Stimulated activated effector memory CD8-positive, alpha-beta T cell treated with anti-CD3 and anti-CD28 coated beads, Interleukin-12 subunit alpha, Interleukin-12 subunit beta, amount 100 ng/mL, for 72 hours (primary cell): ENCODE results near the gene TOX2.

ENCODE experiments used
- ATAC-seq: fragments of 150-1000 bp; cut with Tn5 transposase; 2 replicates; pipeline ENCODE4 v1.10.0; 2021
- DNase-seq, 2 donors: peaks; one replicate each; pipeline ENCODE4 v3.0.0; 2021 to 2022; ENCODE audit warnings: low spot score in 2 of 2
- H3K27ac Mint-ChIP-seq: one replicate; pipeline ENCODE4 v1.8.0; 2022; ENCODE audit warnings: mild to moderate bottlenecking, mixed read lengths
- H3K36me3 Mint-ChIP-seq: one replicate; pipeline ENCODE4 v1.8.0; 2022; ENCODE audit warnings: mild to moderate bottlenecking, mixed read lengths
- H3K4me1 Mint-ChIP-seq: one replicate; pipeline ENCODE4 v1.8.0; 2022; ENCODE audit warnings: mixed read lengths
- H3K4me3 Mint-ChIP-seq: one replicate; pipeline ENCODE4 v1.8.0; 2022; ENCODE audit warnings: mild to moderate bottlenecking, mixed read lengths
- H3K9me3 Mint-ChIP-seq: one replicate; pipeline ENCODE4 v1.8.0; 2022; ENCODE audit warnings: mixed read lengths

The TOX2 gene

DNA sequence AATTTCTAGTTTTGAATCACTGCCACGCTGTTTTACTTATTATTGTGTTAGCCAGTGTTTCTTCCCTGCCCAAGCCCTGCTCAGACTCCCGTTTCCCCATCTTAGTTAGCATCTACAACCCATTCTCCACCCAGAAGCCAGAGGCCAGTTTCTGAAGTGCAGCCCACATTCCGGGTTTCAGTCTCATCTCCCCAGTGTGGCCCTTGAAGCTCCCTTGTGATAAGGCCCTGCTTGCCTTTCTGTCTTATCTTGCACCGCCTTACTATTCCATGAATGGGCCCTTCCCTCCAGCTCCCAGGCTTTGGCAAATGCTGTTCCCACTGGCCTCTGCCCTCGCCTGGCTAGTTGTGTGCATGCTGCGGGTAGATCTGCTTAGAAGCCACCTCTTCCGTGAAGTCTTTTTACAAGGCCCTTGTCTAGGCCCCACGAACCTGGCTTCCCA is 41.1 kb downstream of the TOX2 start:
- peak overlapping the region; percentile 43 for H3K4me3 Mint-ChIP-seq
- ATAC-seq, result no peak
- H3K27ac Mint-ChIP-seq, result no peak overlapping the region
- H3K9me3 Mint-ChIP-seq, result peaks cover 4% of the 10 kb centered on the region
- peaks cover 86% of the 10 kb centered on the region for H3K4me1 Mint-ChIP-seq
- peaks cover 17% of the 10 kb centered on the region for H3K36me3 Mint-ChIP-seq
- DNase-seq, result peak in 1 of 2 donors; percentile 59

DNA sequence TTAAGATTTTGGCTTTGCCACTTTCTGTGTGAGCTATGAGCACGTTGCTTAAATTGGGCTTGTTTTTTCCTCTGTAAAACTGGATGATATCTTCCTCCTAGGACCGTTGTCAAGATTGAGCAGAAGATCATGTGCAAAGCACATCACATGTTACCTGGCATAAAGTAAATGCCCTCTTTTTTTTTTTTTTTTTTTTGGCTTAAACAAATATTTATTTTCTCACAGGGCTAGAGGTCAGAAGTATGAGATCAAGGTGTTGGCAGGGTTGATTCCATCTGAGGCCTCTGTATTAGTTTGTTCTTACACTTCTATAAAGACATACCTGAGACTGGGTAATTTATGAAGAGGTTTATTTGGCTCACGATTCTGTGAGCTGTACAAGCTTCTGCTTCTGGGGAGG is 42.7 kb downstream of the TOX2 start:
- H3K27ac Mint-ChIP-seq, result no peak overlapping the region
- peaks cover 4% of the 10 kb centered on the region for H3K9me3 Mint-ChIP-seq
- ATAC-seq (no peak), DNase-seq (no peak)
- H3K4me3 Mint-ChIP-seq, result no peak overlapping the region
- peaks cover 21% of the 10 kb centered on the region for H3K36me3 Mint-ChIP-seq
- H3K4me1 Mint-ChIP-seq, result peaks cover 95% of the 10 kb centered on the region

DNA sequence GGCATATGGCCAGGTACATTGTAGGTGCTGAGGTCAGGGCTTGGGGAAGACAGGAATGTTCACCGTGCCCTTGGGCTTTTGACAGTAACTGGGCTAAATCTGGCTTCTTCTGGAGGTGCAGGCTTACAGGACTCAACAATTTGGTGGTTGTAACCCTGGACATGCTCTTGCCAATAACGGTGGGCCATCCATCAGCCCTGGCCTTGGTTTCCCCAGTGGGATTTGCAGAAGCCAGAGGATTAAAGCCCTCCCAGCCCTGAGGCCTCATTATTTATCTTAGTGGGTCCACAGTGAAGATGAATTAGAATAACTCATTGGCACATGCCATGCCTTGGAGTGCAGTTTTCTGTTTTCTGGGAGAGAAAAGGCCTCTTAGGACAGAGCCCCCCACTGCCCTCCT is 44.0 kb downstream of the TOX2 start:
- Mint-ChIP-seq H3K36me3 (peaks cover 16% of the 10 kb centered on the region), H3K4me3 (peak overlapping the region; percentile 48), H3K9me3 (peaks cover 4% of the 10 kb centered on the region), H3K27ac (no peak overlapping the region), H3K4me1 (peaks cover 82% of the 10 kb centered on the region)
- ATAC-seq, result no peak
- no peak for DNase-seq

DNA sequence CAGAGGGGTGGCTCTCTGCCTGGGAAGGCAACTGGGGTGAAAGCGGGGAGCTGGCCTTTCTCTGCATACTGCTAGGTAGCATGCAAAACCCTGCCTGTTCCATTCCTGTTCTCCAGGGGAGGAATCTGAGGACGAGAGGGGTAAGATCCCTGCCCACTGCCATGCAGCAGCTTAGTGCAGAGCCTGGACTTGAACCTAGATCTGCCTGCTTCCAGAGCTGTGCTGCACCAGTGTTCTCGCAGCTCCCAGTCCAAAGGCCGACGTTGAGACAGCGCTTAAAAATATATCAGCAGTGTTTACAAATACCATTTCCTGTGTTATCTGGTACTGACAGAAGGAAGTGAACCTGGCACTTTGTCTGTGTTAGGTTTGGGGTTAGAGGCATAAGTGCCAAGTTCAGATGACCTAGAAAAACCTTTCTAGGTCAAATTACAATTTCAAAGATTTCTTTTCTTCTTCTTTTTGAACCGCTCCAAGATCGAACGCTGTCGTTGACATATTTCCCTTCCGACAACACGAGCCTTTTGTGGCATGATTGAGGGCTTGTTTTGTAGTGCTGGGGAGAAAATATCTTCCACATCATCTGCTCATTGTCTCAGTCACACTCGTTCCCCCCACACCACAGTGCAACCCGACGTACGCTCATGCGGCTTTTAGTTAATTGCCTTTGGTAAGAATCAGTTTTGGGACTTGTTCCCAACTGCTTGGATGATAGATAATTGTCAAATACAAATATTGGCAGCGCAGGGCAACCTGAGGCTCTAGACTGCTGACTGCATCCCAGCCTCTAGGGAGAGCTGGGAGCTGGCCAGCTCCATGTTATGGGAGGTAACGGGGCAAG is 44.6 kb downstream of the TOX2 start:
- DNase-seq (no peak), ATAC-seq (peak; percentile 27)
- H3K27ac Mint-ChIP-seq, result no peak overlapping the region
- H3K9me3 Mint-ChIP-seq, result peaks cover 4% of the 10 kb centered on the region
- peaks cover 80% of the 10 kb centered on the region for H3K4me1 Mint-ChIP-seq
- peak overlapping the region; percentile 48 for H3K4me3 Mint-ChIP-seq
- peaks cover 16% of the 10 kb centered on the region for H3K36me3 Mint-ChIP-seq

DNA sequence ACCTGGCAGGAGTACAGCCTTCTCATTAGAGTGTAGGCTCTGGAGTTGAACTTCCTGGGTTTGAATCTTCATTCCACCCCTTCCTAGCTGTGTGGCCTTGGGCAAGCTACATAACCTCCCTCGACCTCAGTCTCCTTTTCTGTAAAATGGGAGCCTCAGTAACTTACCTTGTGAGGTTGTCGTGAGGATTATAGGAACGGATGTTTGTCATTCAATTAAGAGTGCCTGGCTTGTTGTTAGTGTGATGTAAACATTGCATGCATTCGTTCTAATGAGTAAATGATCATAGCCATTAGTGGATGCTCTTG is 45.2 kb downstream of the TOX2 start:
- H3K4me3 Mint-ChIP-seq, result peak overlapping the region; percentile 48
- H3K4me1 Mint-ChIP-seq, result peaks cover 78% of the 10 kb centered on the region
- DNase-seq (no peak), ATAC-seq (no peak)
- H3K36me3 Mint-ChIP-seq, result peaks cover 16% of the 10 kb centered on the region
- no peak overlapping the region for H3K27ac Mint-ChIP-seq
- peaks cover 4% of the 10 kb centered on the region for H3K9me3 Mint-ChIP-seq

DNA sequence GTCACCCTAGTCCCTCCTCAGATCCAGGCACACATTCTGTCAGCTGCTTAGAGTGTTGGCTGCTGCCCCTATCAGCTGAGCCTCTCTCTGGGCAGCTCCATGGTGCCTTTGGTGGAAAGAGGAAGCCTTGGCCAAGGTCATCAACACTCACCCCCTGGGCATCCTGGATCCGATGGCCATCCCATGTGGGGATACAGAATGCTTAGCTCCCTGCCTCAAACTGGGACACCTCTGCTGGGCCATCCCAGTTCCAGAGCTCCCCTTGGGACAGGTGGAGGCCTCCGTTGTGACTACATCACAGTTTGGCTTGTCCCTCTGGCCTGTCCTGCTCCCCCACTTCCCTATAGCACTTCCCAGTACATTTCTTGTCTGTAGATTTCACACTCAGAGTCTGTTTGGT is 45.6 kb downstream of the TOX2 start:
- ATAC-seq (no peak), DNase-seq (no peak)
- Mint-ChIP-seq H3K4me1 (peaks cover 74% of the 10 kb centered on the region), H3K9me3 (peaks cover 4% of the 10 kb centered on the region), H3K36me3 (peaks cover 16% of the 10 kb centered on the region), H3K4me3 (no peak overlapping the region), H3K27ac (no peak overlapping the region)

DNA sequence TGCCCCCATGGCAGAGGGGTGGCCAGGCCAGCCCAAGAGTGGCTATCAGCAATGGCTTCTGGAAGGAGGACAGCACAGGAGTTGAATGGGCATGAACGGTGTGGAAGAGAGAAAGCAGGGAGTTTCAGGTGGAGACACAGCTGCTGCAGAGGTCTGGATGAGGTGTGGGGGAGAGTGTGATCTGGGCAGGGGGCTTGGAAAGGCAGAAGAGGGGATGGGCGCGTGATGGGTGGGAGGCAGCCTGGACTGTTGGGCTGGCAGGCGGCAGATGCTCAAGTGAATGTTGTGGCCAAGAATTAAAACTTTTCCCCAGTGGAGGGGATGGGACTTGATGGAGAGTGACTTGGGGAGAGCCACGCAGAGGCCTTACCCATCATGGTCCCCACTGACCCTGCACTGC is 46.5 kb downstream of the TOX2 start:
- DNase-seq (no peak), ATAC-seq (no peak)
- H3K27ac Mint-ChIP-seq, result no peak overlapping the region
- H3K4me3 Mint-ChIP-seq, result no peak overlapping the region
- peaks cover 4% of the 10 kb centered on the region for H3K9me3 Mint-ChIP-seq
- peaks cover 10% of the 10 kb centered on the region for H3K36me3 Mint-ChIP-seq
- H3K4me1 Mint-ChIP-seq, result peaks cover 65% of the 10 kb centered on the region

DNA sequence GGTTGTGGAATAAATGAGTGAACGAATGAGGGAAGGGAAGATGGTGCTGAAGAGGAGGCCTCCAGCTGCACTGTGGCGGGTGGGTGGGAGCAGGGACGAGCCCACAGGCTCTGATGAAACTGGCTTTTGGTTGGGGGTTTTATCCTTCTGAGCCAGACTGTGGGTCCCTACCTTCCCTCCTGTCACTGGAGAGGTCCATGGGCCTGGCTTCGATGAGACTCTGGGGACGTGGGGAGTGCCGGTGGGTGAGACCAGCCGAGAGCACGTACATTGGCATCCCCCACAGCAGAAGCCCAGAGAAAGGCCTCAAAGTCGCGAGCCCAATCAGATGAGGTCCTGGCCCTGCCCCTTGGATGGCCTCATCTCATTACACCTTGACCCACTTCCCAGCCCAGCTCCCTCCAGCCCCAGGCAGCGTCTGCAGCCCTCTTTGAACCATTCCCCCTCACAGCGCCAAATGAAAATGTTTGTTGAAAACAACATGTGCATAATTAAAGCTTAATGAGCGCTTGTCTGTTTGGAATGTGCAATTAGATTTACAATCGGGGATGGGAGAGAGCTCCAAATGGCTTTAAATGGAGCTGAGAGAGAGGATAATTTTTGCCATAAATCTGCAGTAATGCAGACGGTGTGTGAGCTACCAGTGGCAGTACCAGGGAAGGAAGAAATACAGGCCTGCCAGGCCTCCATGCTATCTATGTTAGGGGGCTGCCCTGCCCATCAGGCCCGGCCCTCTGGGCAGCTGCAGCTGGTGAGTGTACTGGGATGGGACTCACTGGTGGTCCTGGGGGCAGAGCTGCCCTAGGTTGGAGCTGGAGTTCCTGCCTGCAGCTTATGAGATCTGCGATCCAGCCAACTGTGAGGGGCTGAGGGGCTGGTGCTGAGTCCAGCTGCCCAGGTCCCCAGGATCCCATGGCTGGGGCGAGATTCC is 47.2 kb downstream of the TOX2 start:
- peaks cover 60% of the 10 kb centered on the region for H3K4me1 Mint-ChIP-seq
- no peak overlapping the region for H3K27ac Mint-ChIP-seq
- no peak for ATAC-seq
- no peak overlapping the region for H3K4me3 Mint-ChIP-seq
- no peak for DNase-seq
- H3K9me3 Mint-ChIP-seq, result peaks cover 4% of the 10 kb centered on the region
- H3K36me3 Mint-ChIP-seq, result peaks cover 9% of the 10 kb centered on the region

DNA sequence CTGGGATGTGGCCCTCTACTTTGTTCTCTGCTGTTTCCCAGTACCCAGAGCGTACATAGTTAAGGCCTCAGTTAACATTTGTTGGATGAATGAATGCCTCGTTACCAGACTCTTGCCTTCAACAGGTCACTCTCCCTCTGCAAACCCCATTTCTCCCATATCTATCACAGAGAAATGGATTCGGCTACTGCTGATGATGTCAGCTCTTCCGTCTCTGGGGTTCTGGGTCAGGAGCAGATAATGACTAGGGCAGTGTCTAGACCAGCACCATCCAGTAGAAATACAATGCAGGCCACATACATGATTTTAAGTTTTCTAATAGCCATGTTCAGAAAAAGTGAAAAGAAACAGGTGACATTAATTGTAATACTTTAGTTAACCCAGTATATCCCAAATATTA is 47.9 kb downstream of the TOX2 start:
- H3K9me3 Mint-ChIP-seq, result peaks cover 4% of the 10 kb centered on the region
- peaks cover 5% of the 10 kb centered on the region for H3K36me3 Mint-ChIP-seq
- H3K27ac Mint-ChIP-seq, result no peak overlapping the region
- peaks cover 53% of the 10 kb centered on the region for H3K4me1 Mint-ChIP-seq
- no peak overlapping the region for H3K4me3 Mint-ChIP-seq
- DNase-seq (no peak), ATAC-seq (no peak)

DNA sequence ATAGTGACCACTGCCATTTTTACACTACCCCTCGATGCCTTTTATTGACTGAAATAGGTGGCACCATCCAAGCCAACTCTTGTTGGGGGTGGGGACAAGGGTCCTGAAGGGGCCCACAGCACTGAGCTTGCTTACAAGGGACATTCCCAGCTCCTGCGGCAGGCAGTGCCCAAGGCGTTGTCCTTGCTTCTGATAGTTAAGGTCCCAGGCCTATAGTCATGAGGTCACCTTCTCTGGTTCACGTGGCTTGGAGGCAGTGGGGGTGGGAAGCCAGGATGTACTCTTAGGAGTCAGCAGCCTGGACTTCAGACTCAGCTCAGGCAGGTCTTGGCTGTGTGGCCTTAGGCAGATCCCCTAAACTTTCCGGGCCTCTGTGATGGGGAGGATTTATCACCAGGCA is 48.6 kb downstream of the TOX2 start:
- Mint-ChIP-seq H3K9me3 (no peaks in the 10 kb centered on the region), H3K4me3 (no peak overlapping the region), H3K4me1 (peaks cover 46% of the 10 kb centered on the region), H3K36me3 (peaks cover 5% of the 10 kb centered on the region), H3K27ac (no peak overlapping the region)
- DNase-seq (no peak), ATAC-seq (no peak)

DNA sequence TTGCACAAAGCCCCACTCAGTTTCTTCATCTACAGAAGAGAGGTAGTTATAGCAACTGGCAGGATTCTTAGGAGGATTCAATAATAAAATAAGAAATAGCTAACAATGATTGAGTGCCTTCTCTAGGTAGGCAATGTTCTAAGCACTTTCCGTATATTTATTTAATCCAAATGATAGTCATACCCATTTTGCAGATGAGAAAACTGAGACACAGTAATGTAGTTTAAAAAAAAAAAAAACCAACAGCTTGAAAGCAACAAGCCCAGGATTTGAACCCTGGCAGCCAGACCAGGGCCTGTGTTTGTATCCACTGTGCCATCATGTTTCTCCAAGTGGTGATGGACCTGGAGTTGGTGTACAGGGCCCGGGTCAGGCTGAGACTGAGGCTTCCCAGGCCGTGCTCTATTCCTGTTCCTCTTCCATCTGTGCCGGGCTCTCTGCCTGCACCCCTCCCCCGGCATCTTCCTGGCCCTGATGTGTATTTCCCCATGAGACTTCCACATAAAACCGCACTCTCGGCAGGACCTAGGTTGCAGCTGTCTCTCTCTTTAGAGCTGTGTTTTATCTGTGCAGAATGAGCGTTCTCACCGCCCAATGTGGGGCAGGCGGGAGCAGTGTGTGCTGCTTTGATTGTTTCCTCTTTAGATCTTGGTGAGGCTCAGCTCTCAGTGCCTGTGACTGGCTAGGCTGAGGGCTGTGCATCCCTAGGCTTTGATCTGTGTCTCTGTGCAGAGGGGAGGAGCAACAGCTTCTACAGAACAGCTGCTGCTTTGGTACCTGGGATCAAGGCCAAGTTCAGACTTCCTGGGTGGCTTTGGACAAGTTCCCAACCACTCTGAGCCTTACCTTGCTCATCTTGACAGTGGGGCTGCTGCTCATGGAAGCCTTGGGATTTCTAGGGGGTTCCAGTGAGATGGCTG is 49.5 kb downstream of the TOX2 start:
- Mint-ChIP-seq H3K4me3 (no peak overlapping the region), H3K4me1 (peaks cover 40% of the 10 kb centered on the region)
- ATAC-seq, result no peak

DNA sequence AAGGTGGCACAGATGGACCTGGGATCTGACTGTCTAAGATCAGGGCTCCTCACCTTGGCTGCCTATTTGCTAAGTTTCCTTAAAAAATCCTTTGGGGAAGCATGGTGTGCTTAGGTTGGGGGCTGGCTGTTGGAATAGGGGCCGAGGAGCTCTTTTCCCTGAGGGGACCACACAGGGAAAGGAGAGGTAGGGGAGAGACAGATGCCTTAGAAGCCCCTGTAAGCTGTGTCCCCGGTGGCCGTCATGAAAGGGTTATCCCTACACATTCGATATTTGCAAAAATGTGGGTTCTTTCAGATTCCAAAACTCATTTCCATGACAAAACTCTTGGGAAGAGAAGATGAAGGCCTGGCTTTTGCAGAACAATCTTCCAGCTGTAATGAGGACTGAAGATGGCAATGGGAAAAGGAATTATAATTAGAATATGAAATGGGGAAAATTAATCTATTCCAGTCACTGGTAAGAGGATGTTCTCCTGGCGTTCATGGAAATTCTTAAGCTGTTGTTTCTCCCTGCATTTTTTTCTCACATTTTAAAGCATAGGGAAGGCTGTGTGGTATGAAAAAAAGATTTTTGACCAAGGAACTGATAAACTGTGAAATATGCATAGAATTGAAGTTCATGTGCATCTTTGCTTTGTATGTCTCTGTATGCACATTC is 53.8 kb downstream of the TOX2 start:
- Mint-ChIP-seq H3K36me3 (peaks cover 5% of the 10 kb centered on the region), H3K27ac (no peak overlapping the region), H3K9me3 (no peaks in the 10 kb centered on the region), H3K4me1 (peaks cover 13% of the 10 kb centered on the region), H3K4me3 (no peak overlapping the region)
- ATAC-seq (no peak), DNase-seq (no peak)

More for the DNA sequence above, 49.5 kb downstream of the TOX2 start:
- H3K36me3 Mint-ChIP-seq, result peaks cover 5% of the 10 kb centered on the region
- H3K27ac Mint-ChIP-seq, result no peak overlapping the region
- H3K9me3 Mint-ChIP-seq, result no peaks in the 10 kb centered on the region
- no peak for DNase-seq

DNA sequence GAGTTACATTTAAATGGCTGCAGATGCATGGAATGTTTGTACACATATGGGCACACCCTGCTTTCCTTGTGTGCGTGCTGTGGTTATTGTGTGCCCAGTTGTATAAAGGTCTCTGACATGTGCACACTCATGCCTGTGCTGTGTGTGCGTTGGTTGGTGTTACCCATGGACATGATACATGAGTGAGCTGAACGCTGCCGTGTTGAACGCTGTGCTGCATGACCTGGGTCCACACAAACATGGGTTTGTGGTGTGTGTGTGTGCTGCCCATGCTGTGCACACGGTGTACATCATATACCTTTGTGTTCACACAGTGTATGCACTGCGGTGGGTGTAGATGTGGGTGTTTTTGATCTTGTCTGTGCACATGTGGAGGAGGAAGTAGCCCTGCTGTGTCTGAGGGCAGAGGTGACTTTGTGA is 54.4 kb downstream of the TOX2 start:
- ATAC-seq, result no peak
- DNase-seq, result no peak
- H3K9me3 Mint-ChIP-seq, result no peaks in the 10 kb centered on the region
- H3K4me1 Mint-ChIP-seq, result peaks cover 11% of the 10 kb centered on the region
- peaks cover 11% of the 10 kb centered on the region for H3K36me3 Mint-ChIP-seq
- no peak overlapping the region for H3K27ac Mint-ChIP-seq
- no peak overlapping the region for H3K4me3 Mint-ChIP-seq

DNA sequence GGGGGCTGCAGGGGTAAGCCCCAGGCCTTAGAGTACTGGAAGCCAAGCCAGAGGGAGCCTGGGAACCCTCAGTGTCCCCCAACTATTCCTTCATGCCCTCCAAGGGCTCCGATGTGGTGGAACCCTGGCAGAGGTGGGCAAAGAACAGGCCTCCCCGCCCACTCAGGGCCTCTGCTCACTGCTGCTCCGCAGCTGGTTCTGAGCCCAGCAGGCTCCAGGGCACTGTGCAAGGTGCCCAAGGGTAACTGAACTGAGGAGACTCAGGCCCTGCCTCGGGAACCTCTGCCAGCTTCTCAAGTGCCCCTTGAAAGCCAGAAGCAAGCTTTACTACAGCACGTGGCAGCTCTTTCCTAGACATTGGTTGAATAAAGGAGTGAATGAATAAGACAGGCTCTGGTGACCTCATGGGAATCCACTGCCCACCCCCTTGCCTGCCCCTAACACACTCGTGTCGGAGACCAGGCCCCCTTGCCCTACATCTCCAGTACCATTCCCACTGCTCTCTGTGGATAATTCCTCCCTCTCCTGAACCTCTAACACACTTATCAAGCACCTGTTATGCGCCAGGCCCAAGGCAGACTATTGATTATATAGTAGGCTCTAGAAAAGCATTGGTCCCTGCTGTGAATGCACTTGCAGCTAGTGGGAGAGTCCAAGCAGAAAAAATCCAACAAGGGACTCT is 55.0 kb downstream of the TOX2 start:
- Mint-ChIP-seq H3K36me3 (peaks cover 13% of the 10 kb centered on the region), H3K4me3 (no peak overlapping the region), H3K9me3 (no peaks in the 10 kb centered on the region), H3K27ac (no peak overlapping the region), H3K4me1 (peaks cover 5% of the 10 kb centered on the region)
- no peak for ATAC-seq
- DNase-seq, result no peak
